Body of pancreas (tissue), 4 donors: ENCODE measurements around the gene C1GALT1. TPM values are rescaled to one million over a fixed set of nuclear protein-coding genes. Genes with fewer than 3 reads are reported as not detected.

Experiments
- ATAC-seq: fragments of 150-250 bp; one replicate; pipeline ENCODE4 v1.9.1; 2016
- DNase-seq, 4 donors: peaks; one replicate each; pipeline ENCODE4 v3.0.0-alpha.2; 2019
- H3K27ac ChIP-seq, 4 donors: fragments of 200-600 bp; sonication (generic); 1 replicate in 3 of 4; 2 replicates in 1 of 4; pipeline versions ENCODE4 v1.5.1 to v1.6.1; 2016 to 2019; ENCODE audit warnings: mild to moderate bottlenecking in 1 of 4, mixed read lengths in 1 of 4, moderate library complexity in 1 of 4
- H3K27me3 ChIP-seq, 2 donors: fragments of 200-600 bp; sonication (generic); one replicate each; pipeline ENCODE4 v1.6.0; 2016; ENCODE audit warnings: mild to moderate bottlenecking in 1 of 2
- H3K36me3 ChIP-seq, 2 donors: fragments of 200-600 bp; sonication (generic); replicated peaks in 1 of 2; 2 replicates each; pipeline ENCODE4 v1.5.1; 2016; ENCODE audit warnings: low read depth in 2 of 2; ENCODE audit not compliant: insufficient read depth in 1 of 2
- H3K4me1 ChIP-seq: fragments of 200-600 bp; sonication (generic); one replicate; pipeline ENCODE4 v1.6.0; 2016
- H3K4me3 ChIP-seq, 2 donors: fragments of 200-600 bp; sonication (generic); 1 replicate in 1 of 2; 2 replicates in 1 of 2; pipeline ENCODE4 v1.5.1; 2016 to 2019
- H3K9me3 ChIP-seq, 3 donors: fragments of 200-600 bp; sonication (generic); 1 replicate in 2 of 3; 2 replicates in 1 of 3; pipeline ENCODE4 v1.5.1; 2016
- CTCF ChIP-seq, 7 experiments: fragments of 450-650 bp in 4 of 7; fragments of 200-600 bp in 3 of 7; sonication (generic) in 3 of 7; IDR thresholded peaks; one replicate each; pipeline ENCODE4 v1.5.1; 2016 to 2019; ENCODE audit warnings: antibody characterized with exemption in 7 of 7
- POLR2A ChIP-seq, 3 donors: fragments of 450-650 bp; IDR thresholded peaks; one replicate each; pipeline ENCODE4 v1.6.1; 2016; ENCODE audit warnings: antibody characterized with exemption in 3 of 3, mild to moderate bottlenecking in 2 of 3
- WGBS, 2 donors: methylation state at CpG; one replicate each; pipeline ENCODE4 v1.1.5; 2017; 5-methylcytosine and 5-hydroxymethylcytosine counted together
- intact Hi-C: fragments of 100-400 bp; cut with DNase I; formaldehyde crosslinking; loops from one replicate; pipeline ENCODE4 v1.15.1; 2023
- total RNA-seq, 2 donors: library from RNA; depleted of rRNA; stranded (reverse); fragments of >200 nt; gene quantifications; one replicate each; pipeline ENCODE4 v1.1.0, GENCODE V29; 2016

C1GALT1 gene
- total RNA-seq, 2 donors from 2014 or later, result 9.1 to 13.8 TPM

GRCh38 chr7:7265081-7266075 is 83.0 kb downstream of the C1GALT1 start:
- TF ChIP-seq POLR2A (IDR thresholded peaks at IDR 0.05) (no peak), CTCF (IDR thresholded peaks at IDR 0.05) (no peak)
- intact Hi-C loops, result no loop called here
- Histone ChIP-seq H3K36me3 (no peaks in the 10 kb centered on the region), H3K27ac (no peak overlapping the region), H3K27me3 (no peaks in the 10 kb centered on the region), H3K4me1 (no peaks in the 10 kb centered on the region), H3K9me3 (no peaks in the 10 kb centered on the region), H3K4me3 (no peak overlapping the region)
- ATAC-seq (no peak), DNase-seq (no peak)
- 89 to 90% methylated on average over 8 of the region's 8 CpGs for WGBS, 2 donors

- H3K4me1 ChIP-seq, result no peaks in the 10 kb centered on the region
- intact Hi-C loops, result no loop called here
- no peak overlapping the region for H3K27ac ChIP-seq
- H3K27me3 ChIP-seq, result no peaks in the 10 kb centered on the region
- DNase-seq (no peak), ATAC-seq (no peak)
- H3K9me3 ChIP-seq, result no peaks in the 10 kb centered on the region
- TF ChIP-seq CTCF (IDR thresholded peaks at IDR 0.05) (no peak), POLR2A (IDR thresholded peaks at IDR 0.05) (no peak)
- WGBS, 2 donors, result 63 to 68% methylated on average over 6 of the region's 6 CpGs
- no peak overlapping the region for H3K4me3 ChIP-seq
- H3K36me3 ChIP-seq, result no peaks in the 10 kb centered on the region
These were observed 84.0 kb downstream of the C1GALT1 start for GRCh38 chr7:7266257-7266881.

GRCh38 chr7:7271094-7271874 is 88.9 kb downstream of the C1GALT1 start:
- intact Hi-C loops, result no loop called here
- ATAC-seq, result no peak
- no peak overlapping the region for H3K27ac ChIP-seq
- DNase-seq, result no peak
- no peaks in the 10 kb centered on the region for H3K27me3 ChIP-seq
- no peaks in the 10 kb centered on the region for H3K4me1 ChIP-seq
- TF ChIP-seq CTCF (IDR thresholded peaks at IDR 0.05) (no peak), POLR2A (IDR thresholded peaks at IDR 0.05) (no peak)
- no peaks in the 10 kb centered on the region for H3K9me3 ChIP-seq
- 70 to 74% methylated on average over 10 of the region's 10 CpGs for WGBS, 2 donors
- H3K36me3 ChIP-seq, result no peaks in the 10 kb centered on the region
- no peak overlapping the region for H3K4me3 ChIP-seq

GRCh38 chr7:7272294-7272693 is 90.0 kb downstream of the C1GALT1 start:
- ATAC-seq (no peak), DNase-seq (no peak)
- Histone ChIP-seq H3K4me3 (no peak overlapping the region), H3K9me3 (no peaks in the 10 kb centered on the region), H3K27me3 (no peaks in the 10 kb centered on the region), H3K27ac (no peak overlapping the region), H3K4me1 (no peaks in the 10 kb centered on the region), H3K36me3 (no peaks in the 10 kb centered on the region)
- TF ChIP-seq POLR2A (IDR thresholded peaks at IDR 0.05), result no peak
- no peak for TF ChIP-seq CTCF (IDR thresholded peaks at IDR 0.05)
- 78 to 85% methylated on average over 1 of the region's 1 CpG for WGBS, 2 donors
- intact Hi-C loops, result no loop called here
